ENCODE data around the gene SYNE4. TPM values are rescaled to one million over a fixed set of nuclear protein-coding genes. Genes with fewer than 3 reads are reported as not detected.
A peak's percentile ranks its signal among the peaks of the same experiment; 100 is the strongest.

Gene SYNE4
- total RNA-seq, 1 experiment from 2014 or later, result 1.1 TPM

DNA sequence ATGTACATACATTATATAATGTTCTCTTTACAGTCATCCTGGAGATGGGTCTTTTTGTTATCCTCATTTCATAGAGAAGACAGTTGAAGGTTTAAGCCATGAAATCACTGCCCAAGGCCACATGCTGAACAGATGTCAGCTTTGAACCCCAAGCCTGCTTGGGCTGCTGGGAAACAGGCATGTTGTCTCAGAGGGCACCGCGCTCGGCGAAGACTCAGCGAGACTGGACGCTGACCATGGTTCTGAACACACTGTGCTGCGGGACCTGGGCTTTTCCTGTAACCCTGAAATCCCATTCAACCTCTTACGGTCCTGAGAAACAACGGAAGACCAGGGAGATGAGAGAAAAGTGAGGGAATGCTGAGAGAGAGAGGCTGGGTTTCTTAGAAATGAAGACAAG, 45.1 kb downstream of the SYNE4 start:
- in situ Hi-C loops (cut with HindIII; ENCODE audit: low pct_unique_long_range_greater_than_20kb, low sequenced_read_pairs) (no loop called here), intact Hi-C loops (cut with micrococcal nuclease; ENCODE audit: unreplicated experiment) (no loop called here)
- no peak for DNase-seq (ENCODE audit: low read depth, low spot score)
- ChIA-PET POLR2A (no interaction called here), CTCF (no interaction called here)
- no TSS peak for BruUV-seq (replicated peaks)
- TF ChIP-seq REST (IDR thresholded peaks at IDR 0.05; ENCODE audit: insufficient read depth in 1 of 2, low read depth in 2 of 2, low read length in 1 of 2) (peak; percentile 99 to 100), CTCF (IDR thresholded peaks at IDR 0.05) (no peak), SIN3A (IDR thresholded peaks at IDR 0.05; ENCODE audit: borderline replicate concordance, insufficient read depth, low read depth, low read length) (no peak)
- Histone ChIP-seq H3K36me3 (ENCODE audit: control insufficient read depth, insufficient read depth, low read length) (no peaks in the 10 kb centered on the region), H3K4me3 (ENCODE audit: low read depth in 2 of 2, low read length in 2 of 2) (no peak overlapping the region), H3K27ac (ENCODE audit: low read length) (no peak overlapping the region), H3K9me3 (ENCODE audit: control insufficient read depth, insufficient read depth, low read depth, low read length) (no peaks in the 10 kb centered on the region), H3K4me1 (ENCODE audit: control insufficient read depth, insufficient read depth, low read length) (no peaks in the 10 kb centered on the region), H3K27me3 (ENCODE audit: control insufficient read depth, insufficient read depth, low read length) (peaks cover 2% of the 10 kb centered on the region; the same call in 1 of the 2 replicates)
- peak; percentile 66 for ATAC-seq

DNA sequence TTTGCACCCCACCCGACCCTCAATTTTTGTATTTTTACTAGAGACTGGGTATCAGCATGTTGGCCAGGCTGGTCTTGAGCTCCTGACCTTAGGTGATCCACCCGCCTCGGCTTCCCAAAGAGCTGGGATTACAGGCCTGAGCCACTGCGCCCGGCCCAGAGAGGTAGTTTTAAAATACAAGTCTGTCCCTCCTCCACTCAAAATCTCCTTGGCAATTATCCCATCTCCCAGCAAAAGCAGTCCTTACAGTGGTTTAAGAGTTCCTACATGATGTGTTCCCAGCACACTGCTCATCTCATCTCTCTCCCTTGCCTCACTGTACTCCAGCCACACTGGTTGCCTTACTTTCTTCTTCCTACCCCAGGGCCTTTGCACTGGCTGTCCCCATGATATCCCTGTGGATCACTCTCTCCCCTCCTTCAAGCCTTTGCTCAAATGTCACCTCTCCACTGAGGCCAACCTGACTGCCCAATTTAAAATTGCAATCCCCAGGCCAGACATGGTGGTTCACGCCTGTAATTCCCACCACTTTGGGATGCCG, 48.1 kb downstream of the SYNE4 start:
- ChIA-PET CTCF (no interaction called here), POLR2A (no interaction called here)
- no peak overlapping the region for H3K4me3 ChIP-seq (ENCODE audit: low read depth in 2 of 2, low read length in 2 of 2)
- H3K4me1 ChIP-seq (ENCODE audit: control insufficient read depth, insufficient read depth, low read length), result no peaks in the 10 kb centered on the region
- H3K36me3 ChIP-seq (ENCODE audit: control insufficient read depth, insufficient read depth, low read length), result no peaks in the 10 kb centered on the region
- in situ Hi-C loops (cut with HindIII; ENCODE audit: low pct_unique_long_range_greater_than_20kb, low sequenced_read_pairs) (no loop called here), intact Hi-C loops (cut with micrococcal nuclease; ENCODE audit: unreplicated experiment) (no loop called here)
- BruUV-seq (replicated peaks), result no TSS peak
- H3K27me3 ChIP-seq (ENCODE audit: control insufficient read depth, insufficient read depth, low read length), result peaks cover 5% of the 10 kb centered on the region; the same call in 1 of the 2 replicates
- ATAC-seq (no peak), DNase-seq (ENCODE audit: low read depth, low spot score) (no peak)
- H3K27ac ChIP-seq (ENCODE audit: low read length), result no peak overlapping the region
- TF ChIP-seq CTCF (IDR thresholded peaks at IDR 0.05) (no peak), POLR2AphosphoS5 (IDR thresholded peaks at IDR 0.05; ENCODE audit: low read depth, low read length) (no peak), REST (IDR thresholded peaks at IDR 0.05; ENCODE audit: insufficient read depth in 1 of 2, low read depth in 2 of 2, low read length in 1 of 2) (no peak), SIN3A (IDR thresholded peaks at IDR 0.05; ENCODE audit: borderline replicate concordance, insufficient read depth, low read depth, low read length) (no peak), TCF7L2 (IDR thresholded peaks at IDR 0.05; ENCODE audit: low read depth, low read length) (no peak)
- H3K9me3 ChIP-seq (ENCODE audit: control insufficient read depth, insufficient read depth, low read depth, low read length), result no peaks in the 10 kb centered on the region

Measured in Panc1 (cell line).